Stomach smooth muscle (tissue), 2 donors: ENCODE data around the gene FAM43A.

Experiments used
- H3K27ac ChIP-seq: one replicate; pipeline ENCODE4 v1.7.0; 2013; ENCODE audit warnings: mild to moderate bottlenecking, low read length, inconsistent platforms
- H3K27me3 ChIP-seq, 2 donors: one replicate each; pipeline ENCODE4 v1.7.0; 2013; ENCODE audit warnings: low read length in 2 of 2; ENCODE audit not compliant: insufficient read depth in 2 of 2, control insufficient read depth in 1 of 2
- H3K36me3 ChIP-seq, 2 donors: one replicate each; pipeline ENCODE4 v1.7.0; 2013; ENCODE audit warnings: low read length in 2 of 2; ENCODE audit not compliant: control insufficient read depth in 2 of 2, insufficient read depth in 2 of 2
- H3K4me1 ChIP-seq: one replicate; pipeline ENCODE4 v1.7.0; 2013; ENCODE audit warnings: low read length; ENCODE audit not compliant: control insufficient read depth, insufficient read depth
- H3K4me3 ChIP-seq, 2 donors: one replicate each; pipeline ENCODE4 v1.7.0; 2013; ENCODE audit warnings: low read length in 2 of 2
- H3K9ac ChIP-seq, 2 donors: one replicate each; pipeline ENCODE4 v1.7.0; 2013; ENCODE audit warnings: low read length in 2 of 2, mild to moderate bottlenecking in 1 of 2
- H3K9me3 ChIP-seq, 2 donors: one replicate each; pipeline ENCODE4 v1.7.0; 2013; ENCODE audit warnings: low read length in 2 of 2; ENCODE audit not compliant: control insufficient read depth in 2 of 2
- donor health status: healthy.
- donor health status: Pancreatic carcinoma.

Gene FAM43A

GRCh38 chr3:194659778-194660177, 25.9 kb upstream of the FAM43A start:
- Histone ChIP-seq H3K9ac (no peak overlapping the region), H3K4me1 (no peaks in the 10 kb centered on the region), H3K9me3 (no peaks in the 10 kb centered on the region), H3K27ac (no peak overlapping the region), H3K4me3 (no peak overlapping the region), H3K36me3 (peaks cover 29 to 30% of the 10 kb centered on the region in 2 donors), H3K27me3 (no peaks in the 10 kb centered on the region)

DNA sequence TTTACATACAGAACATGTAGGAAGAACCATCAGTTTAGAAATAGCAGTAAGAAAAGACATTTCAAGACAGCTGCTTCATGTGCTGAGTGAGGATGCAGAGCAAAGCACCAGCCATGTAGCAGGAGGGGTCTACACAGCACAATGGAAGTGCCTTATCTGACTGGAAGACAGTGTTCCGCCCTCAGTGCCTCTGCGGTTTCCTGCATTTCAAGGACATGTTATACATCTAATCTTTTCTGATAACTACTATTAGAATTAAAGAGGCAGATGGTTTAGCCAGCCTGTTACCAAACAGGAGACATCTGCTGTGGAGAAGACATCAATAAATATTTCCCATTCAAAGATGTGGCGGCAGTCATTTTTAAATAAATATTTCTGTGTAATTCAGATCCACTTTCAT, 24.3 kb upstream of the FAM43A start:
- no peaks in the 10 kb centered on the region for H3K27me3 ChIP-seq
- no peak overlapping the region for H3K27ac ChIP-seq
- H3K4me3 ChIP-seq: no peak overlapping the region
- no peaks in the 10 kb centered on the region for H3K9me3 ChIP-seq
- no peak overlapping the region for H3K9ac ChIP-seq
- peaks cover 40 to 44% of the 10 kb centered on the region in 2 donors for H3K36me3 ChIP-seq
- no peaks in the 10 kb centered on the region for H3K4me1 ChIP-seq

DNA sequence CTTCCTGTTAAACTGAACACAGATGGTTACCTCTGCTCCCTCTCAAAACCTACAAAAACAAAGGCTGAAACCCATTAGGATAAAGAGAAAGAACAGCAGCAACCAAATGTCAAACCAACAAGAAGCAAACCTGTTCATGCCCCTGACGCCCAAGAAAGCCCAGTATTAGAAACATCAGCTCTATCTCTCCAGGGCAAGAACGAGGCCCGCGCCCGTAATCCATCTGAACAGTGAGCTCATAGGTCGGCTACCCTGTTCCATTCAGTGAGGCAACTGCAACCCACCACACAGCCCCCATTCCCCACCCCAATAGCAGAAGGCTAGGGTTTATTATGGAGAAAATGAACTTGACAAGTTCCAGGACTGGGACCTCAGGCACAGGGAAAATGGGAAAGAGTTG, 23.7 kb upstream of the FAM43A start:
- Histone ChIP-seq H3K4me3 (no peak overlapping the region), H3K4me1 (no peaks in the 10 kb centered on the region), H3K27me3 (no peaks in the 10 kb centered on the region), H3K36me3 (peaks cover 40 to 46% of the 10 kb centered on the region in 2 donors), H3K9ac (no peak overlapping the region), H3K27ac (no peak overlapping the region), H3K9me3 (no peaks in the 10 kb centered on the region)

DNA sequence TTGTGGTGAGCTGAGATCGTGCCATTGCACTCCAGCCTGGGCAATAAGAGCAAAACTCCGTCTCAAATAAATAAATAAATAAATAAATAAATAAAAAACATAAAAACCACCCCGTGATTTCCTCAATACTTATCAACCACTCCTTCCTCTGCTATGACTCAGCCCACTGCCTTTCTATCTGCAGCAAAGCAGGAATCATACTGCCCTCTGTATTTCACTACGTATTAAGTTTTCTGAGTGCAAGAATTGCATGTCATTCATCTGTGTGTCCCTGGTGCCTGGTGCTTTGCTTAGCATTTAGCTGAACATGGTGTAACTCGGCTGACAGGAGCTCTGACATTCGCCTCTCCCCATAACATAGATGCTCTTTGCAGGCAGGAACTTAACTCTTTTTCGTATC, 20.8 kb upstream of the FAM43A start:
- Histone ChIP-seq H3K36me3 (peaks cover 26 to 36% of the 10 kb centered on the region in 2 donors), H3K4me1 (no peaks in the 10 kb centered on the region), H3K27ac (no peak overlapping the region), H3K9ac (no peak overlapping the region), H3K4me3 (no peak overlapping the region), H3K27me3 (no peaks in the 10 kb centered on the region), H3K9me3 (no peaks in the 10 kb centered on the region)

DNA sequence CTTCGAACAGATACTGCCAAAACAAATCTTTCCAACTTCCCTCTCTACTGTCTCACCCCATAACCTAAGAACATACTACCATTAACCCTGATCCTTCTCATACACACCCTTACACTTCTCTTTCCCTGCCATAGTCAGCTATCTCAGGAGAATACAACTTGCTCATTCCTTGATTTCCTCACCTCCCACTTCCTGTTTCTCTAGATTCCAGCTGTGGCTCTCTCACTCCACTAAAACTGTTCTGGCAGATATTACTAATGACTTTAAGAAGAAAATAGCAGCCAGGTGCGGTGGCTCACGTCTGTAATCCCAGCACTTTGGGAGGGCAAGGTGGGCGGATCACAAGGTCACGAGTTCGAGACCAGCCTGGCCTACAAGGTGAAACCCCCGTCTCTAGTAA, 18.3 kb upstream of the FAM43A start:
- no peak overlapping the region for H3K27ac ChIP-seq
- peaks cover 9% of the 10 kb centered on the region for H3K4me1 ChIP-seq
- H3K4me3 ChIP-seq: no peak overlapping the region
- no peaks in the 10 kb centered on the region for H3K27me3 ChIP-seq
- H3K36me3 ChIP-seq: peaks cover 17 to 32% of the 10 kb centered on the region in 2 donors
- no peak overlapping the region for H3K9ac ChIP-seq
- H3K9me3 ChIP-seq: no peaks in the 10 kb centered on the region

DNA sequence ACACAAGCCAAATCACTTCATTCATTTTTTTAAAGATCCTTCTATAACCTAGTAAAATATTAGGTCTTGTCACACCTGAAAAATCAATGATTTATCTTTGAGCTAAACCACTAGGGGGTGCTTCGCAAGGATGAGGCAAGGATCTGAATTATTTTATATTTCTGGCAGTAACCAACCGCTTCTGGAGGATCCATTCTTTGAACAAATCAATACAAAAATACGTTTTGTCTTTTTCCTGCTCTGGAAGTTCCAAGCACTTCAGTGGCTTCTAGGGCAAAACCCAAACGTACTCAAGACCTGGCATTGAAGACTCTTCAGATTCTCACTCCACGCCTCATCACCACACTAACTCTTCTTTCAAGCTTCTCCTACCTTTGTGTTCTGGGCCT, 14.2 kb upstream of the FAM43A start:
- Histone ChIP-seq H3K9me3 (no peaks in the 10 kb centered on the region), H3K36me3 (peaks cover 0 to 5% of the 10 kb centered on the region in 2 donors), H3K4me3 (peak overlapping the region; percentile 78 to 99), H3K4me1 (peaks cover 12% of the 10 kb centered on the region), H3K9ac (peak overlapping the region; percentile 71 to 93), H3K27ac (peak overlapping the region; percentile 85), H3K27me3 (peaks cover 0 to 5% of the 10 kb centered on the region in 2 donors)

DNA sequence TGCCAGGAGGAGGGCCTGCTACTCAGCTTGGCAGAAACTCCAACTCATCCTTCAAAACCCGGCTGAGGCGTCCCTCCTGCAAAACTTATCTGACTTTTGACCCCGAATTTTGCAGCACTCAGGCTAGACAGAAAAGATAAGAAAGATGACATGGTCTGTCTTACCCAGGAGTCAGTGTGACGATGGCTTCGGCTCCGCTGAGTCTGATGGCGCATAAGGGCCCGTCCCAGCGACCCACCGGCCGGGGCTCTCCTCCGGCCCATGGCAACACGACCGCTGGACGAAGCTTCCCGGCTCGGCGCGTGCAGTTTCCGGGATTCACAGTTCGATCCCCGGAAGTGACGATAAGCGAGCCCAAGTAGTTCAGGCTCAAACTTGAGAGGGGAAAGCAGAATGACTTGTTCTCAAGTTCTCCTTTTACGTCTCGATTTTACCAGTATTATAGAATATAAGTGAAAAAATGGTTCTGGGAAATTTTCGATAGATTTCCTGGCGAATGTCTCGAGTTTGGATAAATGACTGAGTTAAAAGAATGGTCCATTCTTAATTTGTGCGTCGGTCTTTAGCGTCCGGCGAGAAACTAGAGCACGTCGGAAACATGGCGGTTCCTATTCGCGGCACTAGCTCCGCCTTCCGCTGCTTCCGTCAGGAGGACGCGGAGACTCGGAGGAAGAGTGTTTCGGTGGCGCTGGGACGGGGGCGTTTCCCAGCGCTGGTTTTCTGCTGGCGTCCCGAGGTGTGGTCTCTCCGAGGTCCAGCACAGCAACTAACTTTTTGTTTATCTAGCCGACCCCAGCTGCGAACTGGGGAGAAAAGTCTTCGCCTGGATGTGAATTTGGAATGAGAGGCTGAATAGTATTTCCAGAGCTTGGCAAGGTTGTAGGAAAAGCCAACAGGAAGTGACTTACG, 13.5 kb upstream of the FAM43A start, which contains the start of gene LSG1:
TSS of gene LSG1 (minus strand) at position 292 of the 909 bp plus-strand sequence. CDS start at position 263, 29 bp downstream.
- peak within 1 kb of the TSS; percentile 78 to 99 for H3K4me3 ChIP-seq
- H3K27ac ChIP-seq: peak within 1 kb of the TSS; percentile 85
- peaks cover 0 to 5% of the 10 kb centered on the region in 2 donors for H3K27me3 ChIP-seq
- peak within 1 kb of the TSS; percentile 71 to 93 for H3K9ac ChIP-seq
- peaks cover 0 to 2% of the 10 kb centered on the region in 2 donors for H3K36me3 ChIP-seq
- H3K9me3 ChIP-seq: no peaks in the 10 kb centered on the region
- peaks cover 12% of the 10 kb centered on the region for H3K4me1 ChIP-seq

GRCh38 chr3:194672876-194673275, 12.8 kb upstream of the FAM43A start:
- H3K9me3 ChIP-seq: no peaks in the 10 kb centered on the region
- H3K27me3 ChIP-seq: peaks cover 0 to 5% of the 10 kb centered on the region in 2 donors
- peak overlapping the region; percentile 71 to 93 for H3K9ac ChIP-seq
- H3K36me3 ChIP-seq: peaks cover 0 to 2% of the 10 kb centered on the region in 2 donors
- H3K4me3 ChIP-seq: peak overlapping the region; percentile 78 to 99
- H3K27ac ChIP-seq: peak overlapping the region; percentile 85
- H3K4me1 ChIP-seq: peaks cover 12% of the 10 kb centered on the region

DNA sequence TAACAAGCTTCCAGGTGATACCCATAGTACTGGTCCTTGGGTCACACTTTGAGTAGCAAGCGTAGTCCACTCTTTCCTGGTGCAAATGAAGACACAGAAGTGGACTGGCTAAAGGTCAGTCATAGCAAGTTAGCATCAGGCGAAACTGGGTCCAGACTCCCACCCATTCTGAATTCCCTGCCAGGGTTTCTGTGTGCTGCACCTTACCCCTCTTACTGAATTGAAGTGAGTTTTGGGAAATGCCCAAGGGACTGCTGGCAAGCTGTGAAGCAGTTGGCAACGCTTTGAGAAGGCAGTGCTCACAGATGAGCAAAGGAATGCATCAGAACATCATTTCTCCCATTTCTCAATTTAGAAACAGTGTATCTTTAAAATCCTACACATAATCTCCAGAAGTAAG, 11.9 kb upstream of the FAM43A start:
- H3K36me3 ChIP-seq: peaks cover 0 to 2% of the 10 kb centered on the region in 2 donors
- H3K4me1 ChIP-seq: peaks cover 12% of the 10 kb centered on the region

DNA sequence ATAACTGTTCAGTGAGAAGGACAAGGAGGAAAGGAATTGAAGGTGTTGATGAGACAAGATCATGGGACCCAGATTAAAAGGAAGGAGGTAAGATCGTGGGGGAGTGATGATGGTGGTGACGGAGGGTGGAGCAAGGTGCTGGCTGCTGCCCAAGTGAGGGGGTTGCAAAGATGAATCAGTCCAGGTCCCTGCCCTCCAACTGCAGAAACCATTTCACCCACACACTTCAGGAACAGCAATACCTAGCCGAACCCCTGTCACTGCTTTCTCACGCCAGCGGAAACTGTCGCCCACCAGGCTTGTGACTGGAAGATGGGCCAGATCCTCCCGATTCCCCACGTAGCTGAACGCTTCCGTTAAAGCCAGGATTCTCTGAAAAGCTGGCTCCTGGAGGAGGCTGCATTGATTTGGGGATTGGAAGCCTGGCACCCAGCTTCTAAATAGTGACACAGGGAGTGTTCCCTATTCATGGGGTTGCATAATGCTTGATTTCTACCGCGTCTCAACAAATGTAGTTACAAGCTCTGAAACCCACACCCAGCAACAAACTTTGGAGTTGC, 10.5 kb upstream of the FAM43A start:
- peaks cover 12% of the 10 kb centered on the region for H3K4me1 ChIP-seq
- H3K27me3 ChIP-seq: peaks cover 0 to 5% of the 10 kb centered on the region in 2 donors
- H3K4me3 ChIP-seq: no peak overlapping the region
- no peak overlapping the region for H3K9ac ChIP-seq
- no peak overlapping the region for H3K27ac ChIP-seq
- H3K9me3 ChIP-seq: no peaks in the 10 kb centered on the region
- H3K36me3 ChIP-seq: no peaks in the 10 kb centered on the region

More for the DNA sequence above, 11.9 kb upstream of the FAM43A start:
- Histone ChIP-seq H3K9me3 (no peaks in the 10 kb centered on the region), H3K4me3 (no peak overlapping the region), H3K9ac (no peak overlapping the region), H3K27me3 (peaks cover 0 to 5% of the 10 kb centered on the region in 2 donors), H3K27ac (no peak overlapping the region)
